ENCODE measurements around the gene CSTB.
"Not testable (repeated sequence)": the region's sequence is repeated elsewhere in the genome, so short reads cannot be mapped to it uniquely, and the experiment has no call there.

DNA sequence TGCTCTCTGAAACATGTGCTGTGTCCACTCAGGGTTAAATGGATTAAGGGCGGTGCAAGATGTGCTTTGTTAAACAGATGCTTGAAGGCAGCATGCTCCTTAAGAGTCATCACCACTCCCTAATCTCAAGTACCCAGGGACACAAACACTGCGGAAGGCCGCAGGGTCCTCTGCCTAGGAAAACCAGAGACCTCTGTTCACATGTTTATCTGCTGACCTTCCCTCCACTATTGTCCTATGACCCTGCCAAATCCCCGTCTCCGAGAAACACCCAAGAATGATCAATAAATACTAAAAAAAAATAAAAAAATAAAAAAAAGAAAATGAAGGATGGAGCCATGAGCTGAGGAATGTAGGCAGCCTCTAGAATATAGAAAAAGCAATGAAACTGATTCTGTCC, 46.6 kb upstream of the CSTB start:
- TF ChIP-seq, protein P1, sequence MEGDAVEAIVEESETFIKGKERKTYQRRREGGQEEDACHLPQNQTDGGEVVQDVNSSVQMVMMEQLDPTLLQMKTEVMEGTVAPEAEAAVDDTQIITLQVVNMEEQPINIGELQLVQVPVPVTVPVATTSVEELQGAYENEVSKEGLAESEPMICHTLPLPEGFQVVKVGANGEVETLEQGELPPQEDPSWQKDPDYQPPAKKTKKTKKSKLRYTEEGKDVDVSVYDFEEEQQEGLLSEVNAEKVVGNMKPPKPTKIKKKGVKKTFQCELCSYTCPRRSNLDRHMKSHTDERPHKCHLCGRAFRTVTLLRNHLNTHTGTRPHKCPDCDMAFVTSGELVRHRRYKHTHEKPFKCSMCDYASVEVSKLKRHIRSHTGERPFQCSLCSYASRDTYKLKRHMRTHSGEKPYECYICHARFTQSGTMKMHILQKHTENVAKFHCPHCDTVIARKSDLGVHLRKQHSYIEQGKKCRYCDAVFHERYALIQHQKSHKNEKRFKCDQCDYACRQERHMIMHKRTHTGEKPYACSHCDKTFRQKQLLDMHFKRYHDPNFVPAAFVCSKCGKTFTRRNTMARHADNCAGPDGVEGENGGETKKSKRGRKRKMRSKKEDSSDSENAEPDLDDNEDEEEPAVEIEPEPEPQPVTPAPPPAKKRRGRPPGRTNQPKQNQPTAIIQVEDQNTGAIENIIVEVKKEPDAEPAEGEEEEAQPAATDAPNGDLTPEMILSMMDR (conservative IDR thresholded peaks at IDR 0.05; ENCODE audit: low read depth, low read length): not testable (repeated sequence)
- TF ChIP-seq EZH2 (IDR thresholded peaks at IDR 0.05; ENCODE audit: low read length, unreplicated experiment): not testable (repeated sequence)
